NCI-H2227 (cell line): ENCODE data around the gene NFKB1.
"Not testable (repeated sequence)": the region's sequence is repeated elsewhere in the genome, so short reads cannot be mapped to it uniquely, and the experiment has no call there.

Experiments used
- DNase-seq: peaks from one replicate; lab custom pipeline; 2025; ENCODE audit not compliant: unreplicated experiment; lab: John Stamatoyannopoulos, UW

Gene NFKB1

GRCh38 chr4:102619776-102620631, 118.8 kb downstream of the NFKB1 start:
- DNase-seq = not testable (repeated sequence)

- DNase-seq = peak; percentile 73
Observed at GRCh38 chr4:102620697-102621497, 119.7 kb downstream of the NFKB1 start.

GRCh38 chr4:102623622-102624021, 122.5 kb downstream of the NFKB1 start:
- DNase-seq = peak; percentile 5

- no peak for DNase-seq
Observed at GRCh38 chr4:102624505-102624904, 123.3 kb downstream of the NFKB1 start.

- no peak for DNase-seq
Observed at GRCh38 chr4:102625232-102625930, 124.2 kb downstream of the NFKB1 start.

GRCh38 chr4:102627831-102628523, 126.8 kb downstream of the NFKB1 start:
- no peak for DNase-seq

GRCh38 chr4:102629673-102630072, 128.5 kb downstream of the NFKB1 start:
- no peak for DNase-seq

- no peak for DNase-seq
Observed at GRCh38 chr4:102631616-102632015, 130.5 kb downstream of the NFKB1 start.

GRCh38 chr4:102632241-102633065, 131.3 kb downstream of the NFKB1 start:
- DNase-seq = no peak

GRCh38 chr4:102633100-102633499, 131.9 kb downstream of the NFKB1 start:
- no peak for DNase-seq

- DNase-seq = no peak
Observed at GRCh38 chr4:102637391-102637790, 136.2 kb downstream of the NFKB1 start.

GRCh38 chr4:102638621-102639020, 137.5 kb downstream of the NFKB1 start:
- no peak for DNase-seq

GRCh38 chr4:102639598-102639997, 138.4 kb downstream of the NFKB1 start:
- DNase-seq = no peak

- DNase-seq = no peak
Observed at GRCh38 chr4:102640669-102641068, 139.5 kb downstream of the NFKB1 start.

- no peak for DNase-seq
Observed at GRCh38 chr4:102641793-102642192, 140.6 kb downstream of the NFKB1 start.

GRCh38 chr4:102642631-102643298, 141.6 kb downstream of the NFKB1 start:
- DNase-seq = no peak

- DNase-seq = no peak
Observed at GRCh38 chr4:102647117-102647516, 146.0 kb downstream of the NFKB1 start.

- no peak for DNase-seq
Observed at GRCh38 chr4:102657206-102657605, 156.0 kb downstream of the NFKB1 start.

GRCh38 chr4:102663073-102663472, 161.9 kb downstream of the NFKB1 start:
- no peak for DNase-seq
